ENCODE results near the gene KRT10. TPM values are rescaled to one million over a fixed set of nuclear protein-coding genes. Genes with fewer than 3 reads are reported as not detected.

Gene KRT10
- polyA plus RNA-seq, 1 of the 3 experiments (the other 2 are of a cell fraction) = 31.6 TPM

GRCh38 chr17:40852364-40852763 is 29.9 kb upstream of the KRT10 start:
- no peak overlapping the region for H2AFZ ChIP-seq (ENCODE audit: low read depth)
- no peak for DNase-seq
- no peaks in the 10 kb centered on the region for H4K20me1 ChIP-seq (ENCODE audit: insufficient read depth)
- TF ChIP-seq TAF1 (IDR thresholded peaks at IDR 0.05; ENCODE audit: borderline replicate concordance, low read depth, low read length) = no peak
- no peak for TF ChIP-seq GATA2 (CRISPR knock-in tag; IDR thresholded peaks at IDR 0.05)
- no peak for TF ChIP-seq REST (IDR thresholded peaks at IDR 0.05; ENCODE audit: low read depth, low read length)
- no peak for TF ChIP-seq NRF1 (IDR thresholded peaks at IDR 0.05; ENCODE audit: low read depth, low read length)
- no peak for TF ChIP-seq RAD21 (IDR thresholded peaks at IDR 0.05; ENCODE audit: low read length)
- 29% methylated on average over 1 of the region's 1 CpG for WGBS (ENCODE audit: low lambda C conversion rate)
- POLR2A ChIA-PET = no interaction called here
- H3F3A ChIP-seq (replicated peaks; ENCODE audit: insufficient read depth) = peaks cover 22% of the 10 kb centered on the region
- peaks cover 3% of the 10 kb centered on the region in 2 experiments; a peak in 1 of 4 replicates for H3K4me1 ChIP-seq (ENCODE audit: control insufficient read depth in 1 of 2, insufficient read depth in 2 of 2, low read depth in 1 of 2, low read length in 1 of 2)
- H3K9me3 ChIP-seq = no peaks in the 10 kb centered on the region
- CTCF ChIA-PET = interaction anchor here (1.0 to 2.3 kb wide), 3 partner anchors 697 to 811 kb away, joined by 3 to 7 read pairs (median 4); no protein-coding TSS in a partner anchor
- no peak overlapping the region for H3K4me2 ChIP-seq
- no peak overlapping the region for H3K9ac ChIP-seq
- no peak overlapping the region for H3K4me3 ChIP-seq (ENCODE audit: low read depth in 2 of 2, low read length in 1 of 2)
- no peaks in the 10 kb centered on the region for H3K9me2 ChIP-seq
- no peaks in the 10 kb centered on the region for H3K27me3 ChIP-seq (ENCODE audit: insufficient read depth)
- no peaks in the 10 kb centered on the region for H3K79me2 ChIP-seq (ENCODE audit: insufficient read depth)
- H3K27ac ChIP-seq (ENCODE audit: low read depth in 2 of 2, low read length in 1 of 2) = no peak overlapping the region
- no peaks in the 10 kb centered on the region for H3K36me3 ChIP-seq (replicated peaks in 1 of 2; ENCODE audit: control insufficient read depth in 1 of 2, insufficient read depth in 2 of 2, low read length in 1 of 2)

GRCh38 chr17:40850293-40850972 is 28.0 kb upstream of the KRT10 start:
- Histone ChIP-seq H3K9me3 (no peaks in the 10 kb centered on the region), H4K20me1 (ENCODE audit: insufficient read depth) (no peaks in the 10 kb centered on the region), H2AFZ (ENCODE audit: low read depth) (no peak overlapping the region), H3K79me2 (ENCODE audit: insufficient read depth) (no peaks in the 10 kb centered on the region), H3K27me3 (ENCODE audit: insufficient read depth) (no peaks in the 10 kb centered on the region), H3K9me2 (no peaks in the 10 kb centered on the region), H3K4me1 (ENCODE audit: control insufficient read depth in 1 of 2, insufficient read depth in 2 of 2, low read depth in 1 of 2, low read length in 1 of 2) (no peaks in the 10 kb centered on the region), H3K4me3 (ENCODE audit: low read depth in 2 of 2, low read length in 1 of 2) (no peak overlapping the region), H3K9ac (no peak overlapping the region), H3K36me3 (replicated peaks in 1 of 2; ENCODE audit: control insufficient read depth in 1 of 2, insufficient read depth in 2 of 2, low read length in 1 of 2) (no peaks in the 10 kb centered on the region), H3F3A (replicated peaks; ENCODE audit: insufficient read depth) (peaks cover 22% of the 10 kb centered on the region), H3K27ac (ENCODE audit: low read depth in 2 of 2, low read length in 1 of 2) (no peak overlapping the region), H3K4me2 (no peak overlapping the region)
- ChIA-PET POLR2A (no interaction called here), CTCF (interaction anchor here (1.4 kb wide), 1 partner anchor 699 kb away, joined by 3 read pairs; no protein-coding TSS in a partner anchor)
- DNase-seq = no peak
- TF ChIP-seq ELF1 (IDR thresholded peaks at IDR 0.05) = no peak
- no peak for TF ChIP-seq FOXM1 (IDR thresholded peaks at IDR 0.05; ENCODE audit: low read depth)
- no peak for TF ChIP-seq TCF12 (IDR thresholded peaks at IDR 0.05)
- TF ChIP-seq REST (IDR thresholded peaks at IDR 0.05; ENCODE audit: low read depth, low read length) = no peak
- no peak for TF ChIP-seq TAF1 (IDR thresholded peaks at IDR 0.05; ENCODE audit: borderline replicate concordance, low read depth, low read length)
- no peak for TF ChIP-seq FOXJ3 (CRISPR knock-in tag; IDR thresholded peaks at IDR 0.05)
- no peak for TF ChIP-seq JUND (IDR thresholded peaks at IDR 0.05)
- no peak for TF ChIP-seq EP300 (IDR thresholded peaks at IDR 0.05; ENCODE audit: borderline replicate concordance in 1 of 2, low read depth in 1 of 2, low read length in 1 of 2)
- TF ChIP-seq TEAD4 (IDR thresholded peaks at IDR 0.05; ENCODE audit: borderline replicate concordance, insufficient read depth) = no peak
- TF ChIP-seq RFX5 (IDR thresholded peaks at IDR 0.05; ENCODE audit: low read length) = no peak
- TF ChIP-seq YY1 (IDR thresholded peaks at IDR 0.05; ENCODE audit: low read depth) = no peak
- WGBS (ENCODE audit: low lambda C conversion rate) = 50% methylated on average over 3 of the region's 3 CpGs

All from SK-N-SH (cell line).